Prostate gland (tissue), 2 donors: ENCODE measurements around the gene SCAMP4. TPM values are rescaled to one million over a fixed set of nuclear protein-coding genes. Genes with fewer than 3 reads are reported as not detected.

Source experiments
- DNase-seq: peaks from one replicate; pipeline ENCODE4 v3.0.0-alpha.2; 2019; ENCODE audit warnings: low spot score
- H3K27ac ChIP-seq, 2 donors: fragments of 200-600 bp; sonication (generic); 2 replicates each; pipeline ENCODE4 v1.5.1; 2017 to 2019
- H3K27me3 ChIP-seq: fragments of 200-600 bp; sonication (generic); replicated peaks from 2 replicates; pipeline ENCODE4 v1.5.1; 2019; ENCODE audit not compliant: insufficient read depth
- H3K36me3 ChIP-seq, 2 donors: fragments of 200-600 bp; sonication (generic); 1 replicate in 1 of 2; 2 replicates in 1 of 2; pipeline versions ENCODE4 v1.5.1 to v1.8.1; 2017 to 2019
- H3K4me1 ChIP-seq: fragments of 200-600 bp; sonication (generic); replicated peaks from 2 replicates; pipeline ENCODE4 v1.5.1; 2019
- H3K4me3 ChIP-seq, 2 donors: fragments of 200-600 bp; sonication (generic); 2 replicates each; pipeline ENCODE4 v1.5.1; 2017 to 2019
- H3K9me3 ChIP-seq: fragments of 200-600 bp; sonication (generic); 2 replicates; pipeline ENCODE4 v1.5.1; 2017
- CTCF ChIP-seq, 4 experiments: fragments of 200-600 bp in 2 of 4; fragments of 450-650 bp in 2 of 4; sonication (generic) in 2 of 4; IDR thresholded peaks; 1 replicate in 3 of 4; 2 replicates in 1 of 4; pipeline ENCODE4 v1.5.1; 2016 to 2019; ENCODE audit warnings: antibody characterized with exemption in 4 of 4, mild to moderate bottlenecking in 2 of 4, moderate library complexity in 2 of 4
- POLR2A ChIP-seq: fragments of 450-650 bp; IDR thresholded peaks from one replicate; pipeline ENCODE4 v1.6.1; 2016; ENCODE audit warnings: antibody characterized with exemption, mild to moderate bottlenecking
- POLR2AphosphoS5 ChIP-seq: sonication (generic); formaldehyde crosslinking; IDR thresholded peaks from one replicate; pipeline ENCODE4 v1.6.1; 2017; ENCODE audit warnings: antibody characterized with exemption
- WGBS: methylation state at CpG from one replicate; pipeline ENCODE4 v1.1.5; 2018; 5-methylcytosine and 5-hydroxymethylcytosine counted together
- intact Hi-C: fragments of 100-400 bp; cut with DNase I; formaldehyde crosslinking; loops from one replicate; pipeline ENCODE4 v1.14.2; 2022
- total RNA-seq, 2 donors: library from RNA; depleted of rRNA; stranded (reverse); fragments of >200 nt; gene quantifications; one replicate each; pipeline ENCODE4 v1.1.0, GENCODE V29; 2016

The SCAMP4 gene
- total RNA-seq, 2 donors from 2014 or later: 161 to 248 TPM

- no peaks in the 10 kb centered on the region for H3K9me3 ChIP-seq
- H3K4me3 ChIP-seq: no peak overlapping the region
- no peak overlapping the region for H3K27ac ChIP-seq
- intact Hi-C loops: no loop called here
- TF ChIP-seq CTCF (IDR thresholded peaks at IDR 0.05) (no peak), POLR2AphosphoS5 (no peak), POLR2A (no peak)
- H3K36me3 ChIP-seq: no peaks in the 10 kb centered on the region
- 70% methylated on average over 28 of the region's 28 CpGs for WGBS
- no peak for DNase-seq
- H3K27me3 ChIP-seq: no peaks in the 10 kb centered on the region
- peaks cover 18% of the 10 kb centered on the region for H3K4me1 ChIP-seq
These were observed 44.2 kb upstream of the SCAMP4 start for GRCh38 chr19:1860821-1861598.

DNA sequence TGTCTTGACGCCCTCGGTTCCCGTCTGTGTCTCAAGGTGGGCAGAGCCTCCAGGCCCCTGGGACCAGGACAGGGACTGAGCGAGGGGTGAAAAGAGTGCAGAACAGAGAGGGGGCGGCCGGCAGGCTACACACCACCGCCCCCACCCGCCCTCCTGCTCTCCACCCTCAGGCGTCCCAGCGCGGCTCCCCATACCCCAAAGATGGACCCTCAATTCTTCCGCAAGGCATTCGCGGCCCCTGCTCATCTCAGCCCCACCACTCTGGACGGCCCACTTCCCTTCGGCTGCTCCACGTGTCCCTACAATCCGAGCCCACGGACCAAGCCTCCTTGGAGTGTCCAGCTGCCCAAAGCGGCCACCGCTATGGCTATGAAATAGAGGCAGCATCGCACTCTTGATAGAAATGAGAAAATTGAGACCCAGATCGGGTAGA, 43.6 kb upstream of the SCAMP4 start:
- WGBS: 54% methylated on average over 23 of the region's 23 CpGs
- Histone ChIP-seq H3K27me3 (no peaks in the 10 kb centered on the region), H3K27ac (peak overlapping the region in 1 of 2 donors; percentile 8), H3K9me3 (no peaks in the 10 kb centered on the region), H3K4me1 (peaks cover 18% of the 10 kb centered on the region), H3K4me3 (peak overlapping the region; percentile 66 to 67), H3K36me3 (no peaks in the 10 kb centered on the region)
- intact Hi-C loops: no loop called here
- DNase-seq: no peak
- no peak for TF ChIP-seq POLR2AphosphoS5
- TF ChIP-seq POLR2A: no peak
- no peak for TF ChIP-seq CTCF (IDR thresholded peaks at IDR 0.05)

GRCh38 chr19:1862068-1862423, 43.2 kb upstream of the SCAMP4 start:
- H3K4me1 ChIP-seq: peaks cover 18% of the 10 kb centered on the region

DNA sequence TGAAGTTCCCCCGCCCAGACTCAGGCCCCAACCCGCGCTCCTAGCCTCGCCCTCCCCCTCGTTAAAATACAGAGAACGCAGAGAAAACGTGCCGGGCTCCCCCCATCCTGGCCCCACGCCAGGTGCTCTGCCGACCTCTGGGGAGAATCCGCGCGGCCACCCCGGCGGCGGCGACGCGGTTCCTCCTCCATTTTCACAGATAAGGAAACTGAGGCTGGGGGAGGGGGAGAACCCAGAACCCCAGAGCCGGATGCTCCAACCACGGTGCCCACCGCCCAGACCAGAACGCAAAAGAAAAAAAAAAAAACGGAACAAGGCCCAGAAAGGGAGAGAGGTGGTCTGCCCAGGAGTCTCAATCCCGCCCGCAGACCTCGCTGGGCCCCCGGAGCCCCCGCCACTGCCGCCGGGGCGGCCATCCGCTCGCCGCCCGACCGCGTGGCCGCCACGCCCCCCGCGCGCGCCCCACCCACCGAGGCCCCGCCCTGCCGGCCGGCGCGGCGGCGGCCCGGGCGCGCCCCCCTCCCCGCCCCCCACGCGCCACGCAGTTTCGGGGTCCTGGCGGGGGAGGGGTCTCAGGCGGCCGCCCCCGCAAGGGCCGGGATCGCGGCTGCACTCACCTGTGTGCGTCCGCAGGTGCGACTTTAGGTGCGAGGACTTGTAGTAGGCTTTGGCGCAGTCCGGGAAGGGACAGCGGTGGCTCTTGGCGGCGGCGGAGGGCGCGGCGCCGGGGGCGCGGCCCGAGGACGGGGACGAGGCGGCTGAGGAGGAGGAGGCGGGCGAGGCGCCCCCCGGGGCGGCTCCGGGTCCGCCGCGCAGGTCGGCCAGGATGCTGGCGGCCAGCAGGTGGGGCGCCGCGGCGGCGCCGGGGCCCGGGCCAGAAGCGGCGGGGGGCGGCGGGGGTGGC, 42.5 kb upstream of the SCAMP4 start:
- under 1% methylated on average over 59 of the region's 109 CpGs for WGBS
- intact Hi-C loops: no loop called here
- Histone ChIP-seq H3K4me3 (peak overlapping the region; percentile 66 to 67), H3K4me1 (peaks cover 13% of the 10 kb centered on the region), H3K36me3 (no peaks in the 10 kb centered on the region), H3K27ac (peak overlapping the region; percentile 8 to 55), H3K27me3 (no peaks in the 10 kb centered on the region), H3K9me3 (no peaks in the 10 kb centered on the region)
- no peak for DNase-seq
- TF ChIP-seq CTCF (IDR thresholded peaks at IDR 0.05) (peak in 1 of 4 experiments; percentile 6), POLR2A (no peak), POLR2AphosphoS5 (no peak)

More at GRCh38 chr19:1862068-1862423, 43.2 kb upstream of the SCAMP4 start:
- TF ChIP-seq CTCF (IDR thresholded peaks at IDR 0.05): no peak
- TF ChIP-seq POLR2AphosphoS5: no peak
- TF ChIP-seq POLR2A: no peak
- H3K27me3 ChIP-seq: no peaks in the 10 kb centered on the region
- intact Hi-C loops: no loop called here
- peak overlapping the region in 1 of 2 donors; percentile 8 for H3K27ac ChIP-seq
- H3K4me3 ChIP-seq: peak overlapping the region; percentile 66 to 67
- no peaks in the 10 kb centered on the region for H3K9me3 ChIP-seq
- WGBS: 6% methylated on average over 20 of the region's 21 CpGs
- no peaks in the 10 kb centered on the region for H3K36me3 ChIP-seq
- DNase-seq: no peak
